GM12873 (cell line): ENCODE measurements around the gene GNAS.
A peak's percentile ranks its signal among the peaks of the same experiment; 100 is the strongest.

Source experiments
- TF ChIP-seq, protein P1 (sequence below): IDR thresholded peaks from 2 replicates; pipeline ENCODE4 v1.5.1; 2012; ENCODE audit warnings: low read depth, mild to moderate bottlenecking, moderate library complexity, low read length, control low read depth; ENCODE audit not compliant: insufficient read depth; ENCODE audit errors: missing control alignments

GNAS gene

DNA sequence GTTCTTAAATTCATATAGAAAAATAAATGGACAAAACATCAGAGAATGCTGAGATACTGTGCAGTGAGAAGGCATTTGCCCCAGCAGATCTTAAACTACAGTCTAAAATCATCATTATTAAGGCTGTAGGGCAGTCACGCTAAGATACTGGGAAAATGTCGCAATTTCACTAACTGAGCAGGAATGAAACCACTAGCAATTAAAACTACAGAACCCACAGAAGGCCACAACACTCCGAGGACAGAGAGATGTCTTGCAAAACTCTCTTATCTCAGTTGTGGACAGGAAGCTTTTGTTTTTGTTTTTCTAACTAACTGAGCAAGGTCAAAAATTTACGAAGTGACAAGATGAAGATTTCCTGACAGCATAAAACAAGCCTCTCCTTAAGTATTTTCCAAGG, 20.1 kb upstream of the GNAS start:
- TF ChIP-seq, protein P1, sequence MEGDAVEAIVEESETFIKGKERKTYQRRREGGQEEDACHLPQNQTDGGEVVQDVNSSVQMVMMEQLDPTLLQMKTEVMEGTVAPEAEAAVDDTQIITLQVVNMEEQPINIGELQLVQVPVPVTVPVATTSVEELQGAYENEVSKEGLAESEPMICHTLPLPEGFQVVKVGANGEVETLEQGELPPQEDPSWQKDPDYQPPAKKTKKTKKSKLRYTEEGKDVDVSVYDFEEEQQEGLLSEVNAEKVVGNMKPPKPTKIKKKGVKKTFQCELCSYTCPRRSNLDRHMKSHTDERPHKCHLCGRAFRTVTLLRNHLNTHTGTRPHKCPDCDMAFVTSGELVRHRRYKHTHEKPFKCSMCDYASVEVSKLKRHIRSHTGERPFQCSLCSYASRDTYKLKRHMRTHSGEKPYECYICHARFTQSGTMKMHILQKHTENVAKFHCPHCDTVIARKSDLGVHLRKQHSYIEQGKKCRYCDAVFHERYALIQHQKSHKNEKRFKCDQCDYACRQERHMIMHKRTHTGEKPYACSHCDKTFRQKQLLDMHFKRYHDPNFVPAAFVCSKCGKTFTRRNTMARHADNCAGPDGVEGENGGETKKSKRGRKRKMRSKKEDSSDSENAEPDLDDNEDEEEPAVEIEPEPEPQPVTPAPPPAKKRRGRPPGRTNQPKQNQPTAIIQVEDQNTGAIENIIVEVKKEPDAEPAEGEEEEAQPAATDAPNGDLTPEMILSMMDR = no peak

DNA sequence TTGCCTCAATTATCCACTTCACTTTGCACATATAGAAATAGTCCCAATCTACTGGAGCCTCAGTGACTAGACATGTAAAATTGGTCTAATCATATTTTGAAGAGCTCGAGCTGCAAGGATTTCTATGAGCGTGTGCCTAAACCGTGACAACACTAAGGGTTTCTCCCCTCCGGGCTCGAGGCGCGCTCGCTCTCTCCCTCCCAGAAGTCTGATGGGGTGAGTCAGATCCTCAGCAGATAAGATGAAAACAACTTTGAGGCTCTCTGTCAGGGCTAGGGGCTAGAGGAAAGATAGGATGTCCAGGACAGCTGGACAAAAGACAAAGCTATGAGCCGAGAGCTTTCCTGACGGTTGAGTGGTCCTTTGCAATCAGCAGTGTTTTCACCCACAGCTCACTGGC, 18.6 kb upstream of the GNAS start:
- TF ChIP-seq, protein P1 = no peak

DNA sequence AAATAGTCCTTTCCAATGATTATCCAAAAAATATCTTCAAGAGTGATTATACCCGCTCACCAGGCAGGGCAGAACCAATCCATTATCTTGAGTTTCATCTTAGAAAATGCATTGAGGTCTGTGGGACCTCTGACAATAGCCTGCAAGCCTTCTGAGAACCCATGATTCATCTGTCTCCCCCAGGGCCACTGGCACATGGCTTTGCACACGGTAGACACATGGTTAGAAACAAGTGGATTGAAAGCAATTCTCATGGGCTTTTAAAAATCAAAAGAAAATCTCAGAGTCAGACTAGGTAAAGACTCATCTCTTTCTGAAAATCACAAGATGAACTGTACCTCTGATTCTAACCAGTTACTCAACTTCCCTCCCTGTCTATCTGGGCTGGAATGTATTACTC, 17.3 kb upstream of the GNAS start:
- TF ChIP-seq, protein P1 = no peak

DNA sequence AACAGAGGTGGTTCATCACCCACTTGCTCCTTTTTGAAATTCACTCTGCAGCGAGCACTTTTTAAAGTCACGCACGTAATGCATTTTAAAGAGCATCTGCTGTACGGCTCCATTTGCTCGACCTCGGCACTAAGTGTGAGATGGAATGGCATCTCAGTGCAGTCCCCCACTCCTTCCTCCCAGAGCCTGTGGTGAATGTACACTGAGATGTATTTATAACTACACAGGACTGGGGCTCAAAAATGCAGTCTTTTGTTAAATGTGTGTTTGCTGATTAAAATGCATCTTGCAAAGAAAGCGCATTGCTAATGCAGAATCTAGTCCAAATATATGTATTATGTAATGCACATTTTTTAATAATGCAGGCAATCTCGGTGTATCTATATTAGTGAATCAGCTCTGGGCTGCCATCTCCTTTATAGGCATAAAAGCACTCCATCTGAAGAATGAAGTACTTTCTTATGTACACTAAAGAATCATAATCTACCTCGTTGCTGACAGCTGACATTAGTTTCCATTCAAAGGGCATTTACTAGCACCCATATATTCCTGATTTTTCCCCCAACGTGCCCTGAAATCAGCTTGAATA, 15.8 kb upstream of the GNAS start:
- TF ChIP-seq, protein P1 = no peak

DNA sequence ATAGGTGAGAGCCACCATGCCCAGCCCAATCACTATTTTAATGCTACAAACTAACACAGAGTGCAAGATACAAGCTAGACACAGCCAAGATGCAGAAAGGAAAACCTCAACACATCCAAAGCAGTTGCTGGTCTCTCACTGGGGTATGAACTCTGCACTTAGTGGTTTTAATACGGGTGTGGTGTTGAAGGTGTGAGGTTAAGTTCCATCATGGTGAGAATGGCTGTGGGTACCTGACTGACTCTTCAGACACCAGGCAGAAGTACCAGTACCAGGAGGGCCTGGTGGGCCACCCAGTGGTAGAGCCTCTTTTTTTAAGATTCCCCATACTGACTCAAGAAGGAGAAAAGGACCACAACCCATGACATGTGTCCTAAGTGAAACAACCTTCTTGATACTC, 14.8 kb upstream of the GNAS start:
- TF ChIP-seq, protein P1 = peak; percentile 3

DNA sequence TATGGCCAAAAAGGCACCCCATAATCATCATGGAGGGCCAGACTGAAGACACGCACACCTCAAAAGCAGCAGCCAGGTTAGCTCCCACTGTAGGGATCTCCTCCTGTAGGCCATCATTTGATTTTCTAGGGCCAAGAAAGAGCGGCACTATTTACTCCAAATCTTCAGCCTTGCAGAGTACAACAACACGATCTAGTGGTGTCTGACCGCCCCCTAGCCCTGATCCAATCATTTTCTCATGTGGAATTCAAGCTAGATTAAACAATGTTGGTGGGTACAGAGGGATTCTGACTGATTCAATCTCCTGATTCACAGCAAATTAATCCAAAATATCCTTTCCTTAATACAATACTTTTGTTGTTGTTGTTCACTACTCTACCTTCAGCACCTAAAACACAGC, 14.3 kb upstream of the GNAS start:
- TF ChIP-seq, protein P1 = no peak

DNA sequence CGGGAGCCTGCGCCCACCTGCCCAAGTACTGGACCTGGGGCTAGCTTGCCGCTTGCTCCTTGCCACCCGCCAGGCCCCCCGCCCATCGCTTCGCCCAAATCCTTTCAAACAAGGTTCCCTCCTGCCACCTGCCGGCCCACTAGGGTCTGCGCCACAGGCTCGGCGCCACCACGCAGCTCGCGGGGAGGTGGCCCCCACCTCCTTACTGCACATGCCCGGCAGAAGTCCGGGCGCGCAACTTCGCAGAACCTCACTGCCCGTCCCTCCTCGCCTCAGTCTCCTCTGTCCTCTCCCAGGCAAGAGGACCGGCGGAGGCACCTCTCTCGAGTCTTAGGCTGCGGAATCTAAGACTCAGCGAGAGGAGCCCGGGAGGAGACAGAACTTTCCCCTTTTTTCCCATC, 13.0 kb upstream of the GNAS start:
- TF ChIP-seq, protein P1 = peak; percentile 44
